IMR-90 (cell line): Measurements from ENCODE around the gene KCNK4. TPM values are rescaled to one million over a fixed set of nuclear protein-coding genes. Genes with fewer than 3 reads are reported as not detected.

Source experiments
- ATAC-seq: fragments of 200-7000 bp; cut with Tn5 transposase; 2 replicates; pipeline ENCODE4 v1.9.1; 2020; ENCODE audit warnings: low read depth, mild to moderate bottlenecking, moderate library complexity
- BruUV-seq: library from RNA; stranded (reverse); fragments of 400-500 nt; replicated peaks from 2 replicates; lab custom pipeline; 2021; lab: Mats Ljungman, UMichigan
- CTCF ChIA-PET: fragments of 300-600 bp; formaldehyde crosslinking; extraction: SDS; loops from one replicate; lab custom pipeline; 2021; ENCODE audit warnings: antibody characterized with exemption; lab: Yijun Ruan, JAX
- POLR2A ChIA-PET: fragments of 300-600 bp; sonication (Branson Sonifier 250); formaldehyde crosslinking; loops from one replicate; lab custom pipeline; 2022; ENCODE audit warnings: antibody characterized with exemption; ENCODE audit not compliant: unreplicated experiment; lab: Charles Lee
- DNase-seq: peaks from one replicate; pipeline ENCODE4 v3.0.0; 2013
- H2AFZ ChIP-seq: replicated peaks from 2 replicates; pipeline ENCODE3; 2013; ENCODE audit warnings: low read length, mild to moderate bottlenecking; ENCODE audit not compliant: poor library complexity
- H2AK5ac ChIP-seq: 2 replicates; pipeline ENCODE4 v1.6.1; 2013; ENCODE audit warnings: low read depth, low read length, inconsistent platforms
- H2AK9ac ChIP-seq: replicated peaks from 2 replicates; pipeline ENCODE3; 2013; ENCODE audit warnings: mild to moderate bottlenecking, low read depth, low read length, moderate library complexity; ENCODE audit not compliant: poor library complexity
- H2BK120ac ChIP-seq: 2 replicates; pipeline ENCODE4 v1.6.1; 2013; ENCODE audit warnings: low read depth, low read length, inconsistent platforms
- H2BK15ac ChIP-seq: 3 replicates; pipeline ENCODE4 v1.6.1; 2013; ENCODE audit warnings: low read depth, low read length, inconsistent platforms
- H2BK20ac ChIP-seq: 2 replicates; pipeline ENCODE4 v1.6.1; 2013; ENCODE audit warnings: low read depth, mild to moderate bottlenecking, inconsistent platforms, low read length, moderate library complexity
- H2BK5ac ChIP-seq: 2 replicates; pipeline ENCODE4 v1.6.1; 2013; ENCODE audit warnings: mild to moderate bottlenecking, low read depth, low read length, inconsistent platforms; ENCODE audit not compliant: poor library complexity, severe bottlenecking
- H3K14ac ChIP-seq: replicated peaks from 2 replicates; pipeline ENCODE4 v1.6.1; 2013; ENCODE audit warnings: low read depth, low read length, inconsistent platforms
- H3K18ac ChIP-seq: 2 replicates; pipeline ENCODE4 v1.6.1; 2013; ENCODE audit warnings: low read depth, low read length, control low read depth
- H3K23ac ChIP-seq: 2 replicates; pipeline ENCODE4 v1.6.1; 2013; ENCODE audit warnings: low read depth, low read length, inconsistent platforms
- H3K27ac ChIP-seq: 2 replicates; pipeline ENCODE4 v1.5.1; 2013; ENCODE audit warnings: mild to moderate bottlenecking, control low read depth, low read length; ENCODE audit not compliant: insufficient read depth
- H3K27me3 ChIP-seq: 2 replicates; pipeline ENCODE4 v1.6.1; 2013; ENCODE audit warnings: low read length; ENCODE audit not compliant: control insufficient read depth, insufficient read depth
- H3K36me3 ChIP-seq: 2 replicates; pipeline ENCODE4 v1.6.1; 2013; ENCODE audit warnings: low read length, mixed read lengths; ENCODE audit not compliant: control insufficient read depth, insufficient read depth
- H3K4ac ChIP-seq: 2 replicates; pipeline ENCODE4 v1.6.1; 2013; ENCODE audit warnings: low read depth, low read length, inconsistent platforms
- H3K4me1 ChIP-seq: 2 replicates; pipeline ENCODE4 v1.6.1; 2013; ENCODE audit warnings: low read length, mixed read lengths; ENCODE audit not compliant: control insufficient read depth, insufficient read depth
- H3K4me2 ChIP-seq: 2 replicates; pipeline ENCODE4 v1.6.1; 2013; ENCODE audit warnings: low read depth, mild to moderate bottlenecking, control low read depth, low read length, moderate library complexity
- H3K4me3 ChIP-seq: 2 replicates; pipeline ENCODE4 v1.5.1; 2013; ENCODE audit warnings: low read depth, mild to moderate bottlenecking, control low read depth, low read length, moderate library complexity; ENCODE audit not compliant: insufficient read depth
- H3K56ac ChIP-seq: 2 replicates; pipeline ENCODE4 v1.6.1; 2013; ENCODE audit warnings: low read length, inconsistent platforms; ENCODE audit not compliant: insufficient read depth; ENCODE audit errors: extremely low read depth
- H3K79me1 ChIP-seq, 2 experiments: 2 replicates each; pipeline ENCODE4 v1.6.1; 2013; ENCODE audit warnings: low read length in 2 of 2, inconsistent platforms in 1 of 2, low read depth in 1 of 2
- H3K9ac ChIP-seq: 2 replicates; pipeline ENCODE4 v1.6.1; 2013; ENCODE audit warnings: low read depth, low read length, control low read depth
- H3K9me1 ChIP-seq: 2 replicates; pipeline ENCODE4 v1.6.1; 2013; ENCODE audit warnings: low read length, inconsistent platforms; ENCODE audit not compliant: insufficient read depth
- H3K9me3 ChIP-seq: 2 replicates; pipeline ENCODE4 v1.6.1; 2013; ENCODE audit warnings: low read length; ENCODE audit not compliant: control insufficient read depth, insufficient read depth
- H4K20me1 ChIP-seq: 2 replicates; pipeline ENCODE4 v1.6.1; 2013; ENCODE audit warnings: low read length, inconsistent platforms; ENCODE audit not compliant: insufficient read depth
- H4K5ac ChIP-seq: 2 replicates; pipeline ENCODE4 v1.6.1; 2013; ENCODE audit warnings: mild to moderate bottlenecking, low read depth, low read length, control low read depth
- H4K8ac ChIP-seq, 2 experiments: 2 replicates each; pipeline ENCODE4 v1.6.1; 2013; ENCODE audit warnings: low read depth in 2 of 2, low read length in 2 of 2, control low read depth in 1 of 2, inconsistent platforms in 1 of 2
- H4K91ac ChIP-seq: 2 replicates; pipeline ENCODE4 v1.6.1; 2013; ENCODE audit warnings: low read depth, low read length, inconsistent platforms; ENCODE audit not compliant: insufficient read depth
- CEBPB ChIP-seq: IDR thresholded peaks from 2 replicates; pipeline ENCODE4 v1.6.1; 2012; ENCODE audit warnings: low read depth, low read length, improper control_type of control experiment
- POLR2A ChIP-seq: IDR thresholded peaks from 2 replicates; pipeline ENCODE4 v1.6.1; 2012; ENCODE audit warnings: mild to moderate bottlenecking, low read depth, low read length
- RAD21 ChIP-seq: IDR thresholded peaks from 2 replicates; pipeline ENCODE4 v1.6.1; 2012; ENCODE audit warnings: low read length, improper control_type of control experiment
- WGBS, 2 experiments: methylation state at CpG; one replicate each; pipeline versions ENCODE4 v1.1.5 to v1.1.7; 2013; ENCODE audit warnings: missing lambda C conversion rate in 2 of 2; ENCODE audit not compliant: insufficient read length in 1 of 2; ENCODE audit errors: extremely low coverage in 2 of 2; 5-methylcytosine and 5-hydroxymethylcytosine counted together
- dilution Hi-C: fragments of 300-500 bp; cut with HindIII; formaldehyde crosslinking; loops from one replicate; pipeline ENCODE4 v1.14.3; 2018; ENCODE audit warnings: low sequenced_read_pairs; ENCODE audit not compliant: unreplicated experiment
- in situ Hi-C: fragments of 300-500 bp; cut with MboI; formaldehyde crosslinking; loops from 3 replicates; pipeline ENCODE4 v1.14.3; 2019; ENCODE audit warnings: low sequenced_read_pairs, inconsistent platforms, mixed read lengths
- intact Hi-C: fragments of 100-400 bp; cut with micrococcal nuclease; formaldehyde crosslinking; loops from 2 replicates; pipeline ENCODE4 v1.10.0; 2022
- polyA plus RNA-seq, 3 experiments: library from polyadenylated mRNA; depleted of rRNA; stranded (reverse); fragments of >200 nt; gene quantifications; 2 replicates each; pipeline ENCODE4 v1.2.3, GENCODE V29; 2012; ENCODE audit warnings: low replicate concordance in 1 of 3
- total RNA-seq: library from RNA; depleted of rRNA; stranded (reverse); fragments of >200 nt; gene quantifications from 2 replicates; pipeline ENCODE4 v1.2.3, GENCODE V29; 2012
- TF ChIP-seq, protein P1 (sequence below): fragments of 150-350 bp; IDR thresholded peaks from 2 replicates; pipeline ENCODE4 v1.6.1; 2017; ENCODE audit warnings: mild to moderate bottlenecking, antibody characterized with exemption, low read length, low read depth

Gene KCNK4
- total and polyA plus RNA-seq, 2 of the 4 experiments (the other 2 are of a cell fraction), result not detected

DNA sequence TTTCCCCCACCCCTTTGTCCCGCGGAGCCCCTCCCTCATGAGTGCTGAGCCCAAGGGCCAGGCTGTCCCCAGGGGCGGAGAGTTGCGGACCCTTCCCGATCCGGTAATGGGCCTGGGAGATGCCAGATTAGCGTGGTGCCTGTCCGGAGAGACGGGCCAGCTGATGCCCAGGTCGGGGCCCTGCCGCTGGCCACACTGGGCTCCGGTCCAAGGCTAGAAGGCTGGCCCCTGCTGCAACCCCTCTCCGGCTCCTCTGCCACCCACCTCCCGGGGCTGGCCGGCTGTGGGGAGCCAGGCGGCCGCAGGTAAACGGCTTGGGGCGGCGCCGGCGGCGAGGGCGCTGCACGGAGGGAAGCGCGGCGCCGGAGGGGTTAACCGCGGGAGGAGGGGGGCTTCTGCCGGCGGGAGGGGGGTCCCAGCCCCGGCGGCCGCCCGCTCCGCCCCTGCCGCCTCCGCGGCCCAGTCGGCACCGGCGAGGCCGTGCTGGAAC lies at the start of gene KCNK4 (continued):
- no peak for TF ChIP-seq RAD21
- no peak for TF ChIP-seq CEBPB

DNA sequence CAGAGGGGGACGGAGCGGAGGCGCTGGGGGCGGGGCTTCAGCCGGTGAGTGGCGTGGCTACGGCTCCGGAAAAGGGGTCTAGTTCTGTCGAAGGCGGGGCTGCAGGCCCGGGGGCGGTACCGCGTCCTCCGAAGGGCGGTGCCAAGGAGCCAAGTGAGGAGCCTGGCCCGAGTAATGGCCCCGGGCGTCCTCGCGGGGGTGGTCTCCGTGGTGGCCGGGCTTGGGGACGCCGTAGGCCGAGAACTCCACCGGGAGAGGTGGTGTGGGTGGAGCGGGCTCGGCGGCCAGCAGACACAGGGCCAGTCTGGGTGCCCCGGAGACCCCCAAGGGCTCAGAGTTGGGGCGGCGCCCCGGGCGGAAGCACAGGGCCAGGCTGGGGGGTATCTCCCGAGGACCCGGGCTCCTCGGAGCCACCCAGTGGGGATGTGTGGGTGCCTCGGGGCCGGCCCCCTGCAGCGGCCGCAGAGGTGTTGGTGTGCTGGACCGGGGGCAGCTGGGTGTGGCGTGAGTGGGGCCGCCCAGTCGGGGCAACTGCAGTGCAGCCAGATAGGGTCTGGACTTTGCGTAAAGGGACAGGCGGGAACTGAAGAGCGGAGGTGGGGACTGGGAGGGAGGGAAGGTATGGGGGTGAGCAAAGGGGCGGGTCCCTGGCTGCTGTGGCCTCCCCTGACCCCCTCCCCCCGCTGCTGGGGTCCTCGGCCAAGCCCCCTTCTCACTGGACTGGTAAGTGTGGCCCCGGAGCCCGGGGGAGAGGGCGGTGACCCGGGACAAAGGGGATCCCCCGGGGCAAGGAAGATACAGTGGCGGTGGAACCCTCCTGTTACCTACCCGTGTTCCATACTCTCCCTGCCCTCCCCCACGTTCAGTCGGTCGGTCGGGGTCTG lies 49.4 kb upstream of the KCNK4 start:
- peak overlapping the region; percentile 2; the same call in 1 of the 2 replicates for H2BK120ac ChIP-seq
- in situ Hi-C loops (no loop called here), intact Hi-C loops (loop anchor here (2.0 kb wide), 1 partner anchor 55 kb away; the partner anchor contains the start of gene STIP1), dilution Hi-C loops (no loop called here)
- H3K9me3 ChIP-seq, result no peaks in the 10 kb centered on the region
- peak overlapping the region; percentile 56 to 59; a peak in 2 of 4 replicates for H4K8ac ChIP-seq
- H3K23ac ChIP-seq, result peak overlapping the region; percentile 33; the same call in 1 of the 2 replicates
- CTCF ChIA-PET, result interaction anchor here (0.6 to 2.5 kb wide), 3 partner anchors 37 to 881 kb away, joined by 3 to 8 read pairs (median 5); no protein-coding TSS in a partner anchor
- no peak overlapping the region; the same call in 1 of the 2 replicates for H4K5ac ChIP-seq
- H3K79me1 ChIP-seq, result peaks cover 18 to 36% of the 10 kb centered on the region in 2 experiments; a peak in 3 of 4 replicates
- peak; percentile 3 for ATAC-seq
- H2AFZ ChIP-seq, result peak overlapping the region; percentile 85
- peaks cover 13% of the 10 kb centered on the region for H3K4me1 ChIP-seq
- H3K9ac ChIP-seq, result peak overlapping the region; percentile 56
- peak overlapping the region; percentile 85 for H3K4me3 ChIP-seq
- peak overlapping the region; percentile 98 for H2AK9ac ChIP-seq
- no peaks in the 10 kb centered on the region for H3K27me3 ChIP-seq
- peak overlapping the region; percentile 91 for H3K14ac ChIP-seq
- H3K18ac ChIP-seq, result no peak overlapping the region
- peaks cover 27% of the 10 kb centered on the region for H3K36me3 ChIP-seq
- WGBS, 2 experiments, result 0% methylated on average over 27 of the region's 63 CpGs; no CpG with 5 or more reads in 1 of the 2 experiments
- H3K4me2 ChIP-seq, result peak overlapping the region; percentile 97
- H3K56ac ChIP-seq, result 0 out of 2 replicates have a peak overlapping the region, but pooled peaks have one; percentile 35
- H2BK15ac ChIP-seq, result no peak overlapping the region
- H3K4ac ChIP-seq, result peak overlapping the region; percentile 77
- POLR2A ChIA-PET, result interaction anchor here (0.6 to 1.1 kb wide), 2 partner anchors 37 to 56 kb away, joined by 3 to 24 read pairs; no protein-coding TSS in a partner anchor
- peaks cover 22% of the 10 kb centered on the region for H4K20me1 ChIP-seq
- peak overlapping the region; percentile 79 for H2BK5ac ChIP-seq
- H4K91ac ChIP-seq, result peak overlapping the region; percentile 82
- peak overlapping the region; percentile 84 for H3K27ac ChIP-seq
- peak overlapping the region; percentile 63 for H2AK5ac ChIP-seq
- no peak overlapping the region for H2BK20ac ChIP-seq
- TF ChIP-seq POLR2A, result 0 out of 2 replicates have a peak, but pooled peaks have one; percentile 2
- TF ChIP-seq, protein P1, sequence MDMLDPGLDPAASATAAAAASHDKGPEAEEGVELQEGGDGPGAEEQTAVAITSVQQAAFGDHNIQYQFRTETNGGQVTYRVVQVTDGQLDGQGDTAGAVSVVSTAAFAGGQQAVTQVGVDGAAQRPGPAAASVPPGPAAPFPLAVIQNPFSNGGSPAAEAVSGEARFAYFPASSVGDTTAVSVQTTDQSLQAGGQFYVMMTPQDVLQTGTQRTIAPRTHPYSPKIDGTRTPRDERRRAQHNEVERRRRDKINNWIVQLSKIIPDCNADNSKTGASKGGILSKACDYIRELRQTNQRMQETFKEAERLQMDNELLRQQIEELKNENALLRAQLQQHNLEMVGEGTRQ, result no peak
- BruUV-seq, result no TSS peak
- peaks cover 14% of the 10 kb centered on the region for H3K9me1 ChIP-seq
- no peak for DNase-seq
